Peyer's patch (tissue), 4 donors: ENCODE measurements around the gene SEMA5A. TPM values are rescaled to one million over a fixed set of nuclear protein-coding genes. Genes with fewer than 3 reads are reported as not detected.

Source experiments
- DNase-seq, 3 donors: peaks; one replicate each; pipeline ENCODE4 v3.0.0-alpha.2; 2017 to 2019
- H3K27ac ChIP-seq, 4 donors: fragments of 200-600 bp; sonication (generic); one replicate each; pipeline ENCODE4 v1.5.1; 2016 to 2019
- H3K27me3 ChIP-seq, 2 donors: fragments of 200-600 bp; sonication (generic); one replicate each; pipeline ENCODE4 v1.5.1; 2019
- H3K36me3 ChIP-seq, 3 donors: fragments of 200-600 bp; sonication (generic); one replicate each; pipeline ENCODE4 v1.5.1; 2016 to 2019
- H3K4me1 ChIP-seq, 4 donors: fragments of 200-600 bp; sonication (generic); one replicate each; pipeline ENCODE4 v1.5.1; 2016 to 2019
- H3K4me3 ChIP-seq, 4 donors: fragments of 200-600 bp; sonication (generic); 1 replicate in 3 of 4; 2 replicates in 1 of 4; pipeline ENCODE4 v1.5.1; 2016 to 2019; ENCODE audit warnings: mild to moderate bottlenecking in 1 of 4
- H3K9me3 ChIP-seq, 4 donors: fragments of 200-600 bp; sonication (generic); one replicate each; pipeline ENCODE4 v1.5.1; 2016 to 2019; ENCODE audit warnings: mild to moderate bottlenecking in 1 of 4
- CTCF ChIP-seq, 6 experiments: fragments of 450-650 bp in 4 of 6; fragments of 200-600 bp in 2 of 6; sonication (generic) in 1 of 6; IDR thresholded peaks; one replicate each; pipeline ENCODE4 v1.5.1; 2017 to 2019; ENCODE audit warnings: antibody characterized with exemption in 6 of 6, mild to moderate bottlenecking in 3 of 6, moderate library complexity in 1 of 6
- POLR2A ChIP-seq, 2 donors: fragments of 450-650 bp; IDR thresholded peaks; one replicate each; pipeline ENCODE4 v1.5.1; 2017; ENCODE audit warnings: antibody characterized with exemption in 2 of 2, mild to moderate bottlenecking in 2 of 2, moderate library complexity in 2 of 2
- total RNA-seq, 4 donors: library from RNA; depleted of rRNA; stranded (reverse); fragments of >200 nt; gene quantifications; one replicate each; pipeline ENCODE4 v1.1.0, GENCODE V29; 2016

Gene SEMA5A
- total RNA-seq, 4 donors from 2014 or later: 11.6 to 22.5 (median 18.2) TPM

GRCh38 chr5:9533096-9533495, 12.8 kb downstream of the SEMA5A start:
- no peak for DNase-seq
- Histone ChIP-seq H3K9me3 (no peaks in the 10 kb centered on the region), H3K4me3 (no peak overlapping the region), H3K36me3 (no peaks in the 10 kb centered on the region), H3K27me3 (no peaks in the 10 kb centered on the region), H3K27ac (no peak overlapping the region), H3K4me1 (no peaks in the 10 kb centered on the region)
- no peak for TF ChIP-seq POLR2A (IDR thresholded peaks at IDR 0.05)
- TF ChIP-seq CTCF (IDR thresholded peaks at IDR 0.05): no peak

DNA sequence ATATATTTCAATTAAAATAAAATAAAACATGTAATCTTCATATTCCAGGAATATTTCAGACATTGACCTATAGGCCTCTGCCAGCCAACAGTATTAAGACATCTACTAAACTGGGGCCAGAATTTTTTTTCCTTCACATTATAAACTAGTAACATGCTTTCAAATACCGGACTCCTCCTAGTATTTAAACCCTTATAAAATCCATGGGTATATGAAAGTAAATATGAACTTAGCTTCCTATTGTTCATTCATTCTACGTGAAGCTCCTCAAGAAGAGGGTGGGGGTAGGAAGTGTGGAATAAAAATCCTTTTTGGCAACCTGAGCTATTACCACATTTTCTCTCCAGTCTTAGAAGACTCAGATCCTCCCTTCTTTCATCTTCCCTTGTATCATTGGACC, 16.4 kb downstream of the SEMA5A start:
- no peaks in the 10 kb centered on the region for H3K4me1 ChIP-seq
- no peak overlapping the region for H3K4me3 ChIP-seq
- no peak for DNase-seq
- H3K27ac ChIP-seq: no peak overlapping the region
- TF ChIP-seq POLR2A (IDR thresholded peaks at IDR 0.05): no peak
- TF ChIP-seq CTCF (IDR thresholded peaks at IDR 0.05): no peak
- no peaks in the 10 kb centered on the region for H3K27me3 ChIP-seq
- H3K36me3 ChIP-seq: no peaks in the 10 kb centered on the region
- no peaks in the 10 kb centered on the region for H3K9me3 ChIP-seq

DNA sequence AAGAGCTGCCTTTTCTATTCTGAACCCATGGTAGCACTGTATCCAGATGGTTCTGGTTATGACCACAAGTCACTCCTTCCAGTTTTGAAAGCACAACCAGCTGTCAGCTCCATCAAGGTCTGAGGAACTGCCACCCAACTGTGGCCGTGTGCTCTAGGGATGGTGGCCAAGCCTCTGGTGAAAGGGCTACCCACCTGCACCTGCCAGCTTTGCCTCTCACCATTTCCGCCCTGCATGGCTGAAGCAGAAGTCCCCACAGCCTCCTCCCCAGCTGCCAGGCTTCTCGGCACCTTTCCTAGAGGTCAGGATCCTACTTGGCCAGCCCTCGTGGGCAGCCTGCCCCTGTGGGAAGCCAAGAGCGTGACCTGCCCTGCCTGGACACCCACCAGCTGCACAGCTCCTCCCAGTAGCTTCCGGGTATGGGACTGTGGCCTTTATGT, 16.8 kb downstream of the SEMA5A start:
- TF ChIP-seq POLR2A (IDR thresholded peaks at IDR 0.05) (no peak), CTCF (IDR thresholded peaks at IDR 0.05) (no peak)
- Histone ChIP-seq H3K4me3 (no peak overlapping the region), H3K27me3 (no peaks in the 10 kb centered on the region), H3K27ac (no peak overlapping the region), H3K9me3 (no peaks in the 10 kb centered on the region), H3K36me3 (no peaks in the 10 kb centered on the region), H3K4me1 (no peaks in the 10 kb centered on the region)
- DNase-seq: no peak

DNA sequence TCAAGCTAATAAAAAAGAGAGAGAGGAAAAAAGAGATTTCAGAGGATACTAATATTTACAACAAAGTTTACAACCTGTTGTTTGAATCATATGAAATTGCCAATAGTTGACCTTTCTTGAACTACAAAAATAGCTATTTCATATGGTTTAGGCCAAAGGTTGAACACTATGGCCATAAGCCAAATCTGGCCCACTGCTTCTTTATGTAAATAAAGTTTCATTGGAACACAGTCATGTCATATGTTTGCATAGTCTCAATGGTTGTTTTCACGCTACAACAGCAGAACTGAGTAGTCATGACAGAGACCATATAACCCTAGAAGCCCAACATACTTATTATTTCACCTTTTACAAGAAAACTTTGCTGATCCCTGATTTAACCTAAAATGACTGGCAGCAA, 20.9 kb downstream of the SEMA5A start:
- no peaks in the 10 kb centered on the region for H3K9me3 ChIP-seq
- H3K4me1 ChIP-seq: no peaks in the 10 kb centered on the region
- TF ChIP-seq CTCF (IDR thresholded peaks at IDR 0.05) (no peak), POLR2A (IDR thresholded peaks at IDR 0.05) (no peak)
- no peak overlapping the region for H3K4me3 ChIP-seq
- no peak overlapping the region for H3K27ac ChIP-seq
- no peaks in the 10 kb centered on the region for H3K36me3 ChIP-seq
- no peaks in the 10 kb centered on the region for H3K27me3 ChIP-seq
- DNase-seq: no peak

DNA sequence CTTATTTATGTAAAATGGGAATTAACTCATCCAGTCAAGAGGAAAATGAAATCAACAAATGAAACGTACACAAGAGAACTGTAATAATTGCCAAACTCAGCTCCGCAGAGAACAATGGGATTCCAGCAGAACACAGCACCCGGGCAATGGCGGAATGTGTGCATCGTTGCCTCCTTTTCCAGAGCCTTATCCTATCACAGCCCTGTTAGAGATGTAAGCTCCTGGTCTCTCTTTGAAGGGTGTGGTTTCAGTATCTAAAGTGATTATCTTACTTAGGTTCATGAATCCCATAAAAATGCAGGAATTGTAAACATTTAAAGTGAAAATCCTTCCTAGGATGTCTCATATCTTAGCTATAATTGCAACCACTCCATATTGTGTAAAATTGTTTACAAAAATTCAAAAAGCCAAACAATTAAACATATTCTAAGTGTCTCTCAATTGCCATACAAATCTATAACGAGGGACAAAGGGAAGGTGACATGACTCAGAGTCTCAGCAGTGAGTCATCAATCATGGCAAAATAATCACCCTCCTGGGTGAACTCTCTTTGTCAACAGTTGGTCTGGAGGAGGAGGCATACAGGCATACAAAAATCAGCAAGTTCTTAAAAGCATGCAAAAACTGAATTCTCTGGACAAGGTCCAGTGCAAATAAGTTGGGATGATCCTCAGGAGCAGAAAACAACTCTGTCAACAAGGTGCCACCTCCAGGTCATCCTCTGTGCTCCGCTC, 22.6 kb downstream of the SEMA5A start:
- H3K9me3 ChIP-seq: no peaks in the 10 kb centered on the region
- no peak overlapping the region for H3K27ac ChIP-seq
- H3K4me1 ChIP-seq: no peaks in the 10 kb centered on the region
- no peaks in the 10 kb centered on the region for H3K27me3 ChIP-seq
- H3K4me3 ChIP-seq: no peak overlapping the region
- no peaks in the 10 kb centered on the region for H3K36me3 ChIP-seq
- no peak for TF ChIP-seq POLR2A (IDR thresholded peaks at IDR 0.05)
- TF ChIP-seq CTCF (IDR thresholded peaks at IDR 0.05): no peak
- DNase-seq: no peak
